Renal pelvis (tissue), 12 donors: ENCODE results near the gene GPR34. TPM values are rescaled to one million over a fixed set of nuclear protein-coding genes. Genes with fewer than 3 reads are reported as not detected.
"Not testable (repeated sequence)": the region's sequence is repeated elsewhere in the genome, so short reads cannot be mapped to it uniquely, and the experiment has no call there.

Experiments
- DNase-seq: peaks from one replicate; pipeline ENCODE4 v3.0.0-alpha.2; 2013
- long read RNA-seq, 16 experiments: transcript quantifications; one replicate each; lab custom pipeline, GENCODE V29; 2026
- polyA plus RNA-seq, 3 donors: library from polyadenylated mRNA; unstranded; fragments of 120-200 nt; gene quantifications; one replicate each; pipeline ENCODE4 v1.2.1, GENCODE V29; 2013; ENCODE audit not compliant: insufficient read length in 3 of 3

GPR34 gene, protein sequence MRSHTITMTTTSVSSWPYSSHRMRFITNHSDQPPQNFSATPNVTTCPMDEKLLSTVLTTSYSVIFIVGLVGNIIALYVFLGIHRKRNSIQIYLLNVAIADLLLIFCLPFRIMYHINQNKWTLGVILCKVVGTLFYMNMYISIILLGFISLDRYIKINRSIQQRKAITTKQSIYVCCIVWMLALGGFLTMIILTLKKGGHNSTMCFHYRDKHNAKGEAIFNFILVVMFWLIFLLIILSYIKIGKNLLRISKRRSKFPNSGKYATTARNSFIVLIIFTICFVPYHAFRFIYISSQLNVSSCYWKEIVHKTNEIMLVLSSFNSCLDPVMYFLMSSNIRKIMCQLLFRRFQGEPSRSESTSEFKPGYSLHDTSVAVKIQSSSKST
- polyA plus RNA-seq: 1 to 10 TPM; 4.4 to 6.0 (median 5.0) TPM
- long read RNA-seq, donor 1: 0 reads
- long read RNA-seq, donor 2, partial matches to known transcripts: 0 of 2 reads
- long read RNA-seq, donor 2, other reads (novel, unspliced or antisense): 0 of 2 reads
- long read RNA-seq, donor 3, partial matches to known transcripts: 0 of 1 reads
- long read RNA-seq, donor 3, other reads (novel, unspliced or antisense): 0 of 1 reads
- long read RNA-seq, donor 4: 0 reads
- long read RNA-seq, donor 5, partial matches to known transcripts: 0 of 1 reads
- long read RNA-seq, donor 5, other reads (novel, unspliced or antisense): 0 of 1 reads
- long read RNA-seq, donor 6, partial matches to known transcripts: 54 of 55 reads
- long read RNA-seq, donor 6, other reads (novel, unspliced or antisense): 0 of 55 reads
- long read RNA-seq, donor 7, partial matches to known transcripts: 0 of 4 reads
- long read RNA-seq, donor 7, other reads (novel, unspliced or antisense): 0 of 4 reads
- long read RNA-seq, donor 8, partial matches to known transcripts: 0 of 4 reads
- long read RNA-seq, donor 8, other reads (novel, unspliced or antisense): 0 of 4 reads
- long read RNA-seq, donor 9, partial matches to known transcripts: 0 of 4 reads
- long read RNA-seq, donor 9, other reads (novel, unspliced or antisense): 0 of 4 reads
- long read RNA-seq, donor 10, partial matches to known transcripts: 0 of 3 reads
- long read RNA-seq, donor 10, other reads (novel, unspliced or antisense): 0 of 3 reads
- long read RNA-seq, donor 11, partial matches to known transcripts: 23 of 25 reads
- long read RNA-seq, donor 11, other reads (novel, unspliced or antisense): 0 of 25 reads
- long read RNA-seq, donor 12, partial matches to known transcripts: 0 of 3 reads
- long read RNA-seq, donor 12, other reads (novel, unspliced or antisense): 0 of 3 reads
- long read RNA-seq, donor 13, partial matches to known transcripts: 0 of 5 reads
- long read RNA-seq, donor 13, other reads (novel, unspliced or antisense): 0 of 5 reads
- long read RNA-seq, donor 14, partial matches to known transcripts: 0 of 2 reads
- long read RNA-seq, donor 14, other reads (novel, unspliced or antisense): 0 of 2 reads
- long read RNA-seq, donor 15, partial matches to known transcripts: 0 of 16 reads
- long read RNA-seq, donor 15, other reads (novel, unspliced or antisense): 11 of 16 reads
- long read RNA-seq, donor 16, partial matches to known transcripts: 0 of 3 reads
- long read RNA-seq, donor 16, other reads (novel, unspliced or antisense): 0 of 3 reads

DNA sequence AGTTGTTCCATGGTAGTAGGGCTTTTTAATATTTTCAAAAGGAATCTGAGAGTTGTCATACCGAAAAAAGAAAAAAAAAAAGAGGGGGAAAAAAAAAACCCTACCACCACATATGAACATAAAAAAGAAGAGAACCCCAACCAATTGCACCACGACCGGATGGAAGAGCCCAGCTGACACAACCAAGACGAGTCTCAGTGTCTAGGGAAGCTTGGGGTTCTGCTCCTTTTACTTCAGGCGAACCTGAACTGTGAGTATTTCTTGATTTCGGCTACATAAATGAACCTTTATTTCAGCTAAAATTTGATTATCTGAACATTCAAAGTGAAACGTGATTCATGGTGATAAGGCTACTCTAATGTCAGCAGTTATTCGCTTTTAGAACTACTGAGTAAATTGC is at the start of gene GPR34:
Gene GPR34, plus strand, starts transcription at position 139 of the 400 bp plus-strand sequence. CDS start 6,661 bp downstream, outside the sequence.
- no peak for DNase-seq

DNA sequence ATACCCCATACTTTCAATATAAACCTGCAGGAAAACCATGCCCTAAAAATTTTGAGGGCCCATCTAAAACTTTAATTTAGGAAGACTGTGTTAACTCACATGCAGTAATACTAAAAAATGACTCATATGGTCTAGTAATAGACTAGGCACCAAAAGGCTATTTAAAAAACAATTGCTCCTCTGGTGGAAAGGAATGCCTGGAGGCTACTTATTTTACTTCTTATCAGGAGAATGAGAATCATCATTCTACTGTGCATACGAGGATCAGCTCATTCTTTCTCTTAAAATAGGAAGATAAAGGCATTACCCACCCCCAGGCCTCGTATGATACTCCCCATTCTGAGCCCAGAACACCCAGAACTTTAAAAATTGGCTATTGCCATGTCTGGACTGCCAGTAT is 42.6 kb upstream of the GPR34 start:
- DNase-seq: not testable (repeated sequence)

DNA sequence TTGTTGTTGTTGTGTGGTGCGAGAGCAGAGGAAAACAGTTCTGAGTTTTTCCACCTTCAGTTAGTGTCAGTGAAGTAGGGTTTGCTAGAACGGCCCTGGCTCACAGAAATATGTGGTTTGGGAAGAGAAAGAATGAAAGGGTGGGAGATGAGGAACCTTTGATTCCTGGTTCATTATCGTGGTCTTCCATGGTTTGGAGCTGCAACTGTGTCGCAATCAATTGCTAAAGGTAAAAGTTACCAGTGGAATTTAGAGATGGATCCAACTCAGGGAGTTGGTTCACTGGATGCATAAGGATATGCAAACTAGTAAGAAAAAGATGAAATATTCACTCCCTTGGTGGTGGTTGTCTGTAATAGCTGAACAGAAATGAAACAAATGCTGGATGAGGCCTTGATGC is 35.6 kb upstream of the GPR34 start:
- no peak for DNase-seq

DNA sequence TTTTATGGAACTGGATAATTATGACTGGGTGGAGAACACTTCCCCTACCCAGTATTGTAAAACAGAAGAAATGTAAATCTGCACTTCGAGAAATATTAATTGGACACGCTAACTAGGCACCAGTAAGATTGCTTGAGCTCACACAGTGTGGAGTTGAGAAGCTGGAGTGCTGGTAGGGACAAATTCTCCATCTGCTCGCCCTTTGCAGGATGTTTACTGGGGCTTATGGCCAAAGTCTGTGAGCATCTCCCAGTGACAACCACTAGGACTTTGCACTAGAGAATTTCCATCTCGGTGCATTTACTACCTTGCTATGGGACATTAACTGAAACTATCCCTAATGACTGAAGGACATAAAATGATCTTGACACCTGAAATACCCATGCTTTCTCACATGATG is 33.7 kb upstream of the GPR34 start:
- no peak for DNase-seq

DNA sequence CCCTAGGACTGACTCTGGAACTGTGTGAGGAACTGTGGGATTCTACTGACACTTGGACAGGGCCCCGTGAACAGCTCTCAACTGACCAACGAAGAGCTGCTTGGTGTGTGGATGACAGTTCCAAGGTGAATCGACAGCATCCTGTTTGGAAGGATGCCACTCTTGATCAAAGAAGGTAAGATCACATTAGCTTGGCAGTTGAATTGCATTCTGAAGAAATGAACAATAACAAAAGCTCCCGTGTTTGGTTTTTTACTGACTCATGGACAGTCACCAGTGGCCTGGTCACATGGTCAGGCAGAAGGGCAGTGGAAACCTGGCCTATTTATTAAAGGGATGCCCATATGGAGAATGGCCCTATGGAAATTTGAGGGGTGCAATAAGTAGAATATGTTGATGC is 33.1 kb upstream of the GPR34 start:
- DNase-seq: no peak

DNA sequence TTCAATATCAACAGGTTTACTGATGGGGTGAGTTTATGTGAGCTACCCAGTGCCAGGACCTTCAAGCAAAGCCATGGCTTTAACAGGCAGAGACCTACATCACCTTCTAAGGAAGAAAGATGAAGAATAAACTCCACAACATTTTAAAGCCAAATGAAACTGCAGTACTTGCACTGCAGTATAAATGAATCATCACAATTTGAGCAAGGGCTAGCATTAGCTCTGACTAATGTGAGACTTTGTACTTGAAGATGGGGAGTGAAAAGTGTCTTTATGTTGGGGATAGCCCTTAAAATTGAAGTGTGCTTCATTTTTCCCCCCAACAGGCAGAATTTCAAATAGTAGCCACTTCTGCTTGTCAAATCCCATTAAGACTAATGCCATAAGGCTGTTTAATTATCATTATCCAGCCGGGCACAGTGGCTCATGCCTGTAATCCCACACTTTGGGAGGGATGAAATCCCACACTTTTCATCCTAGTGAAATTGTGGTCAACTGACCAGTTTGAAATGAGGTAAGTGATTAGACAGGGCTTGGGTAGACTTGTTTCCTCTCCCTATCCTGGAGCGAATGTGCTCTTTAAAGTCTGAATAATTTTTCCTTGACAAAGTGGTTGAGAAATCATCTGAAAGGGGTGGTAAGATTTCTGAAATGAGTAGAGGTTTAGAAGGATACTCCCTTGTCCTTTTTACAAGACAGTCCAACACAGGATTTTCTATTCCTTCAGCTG is 27.2 kb upstream of the GPR34 start:
- no peak for DNase-seq

DNA sequence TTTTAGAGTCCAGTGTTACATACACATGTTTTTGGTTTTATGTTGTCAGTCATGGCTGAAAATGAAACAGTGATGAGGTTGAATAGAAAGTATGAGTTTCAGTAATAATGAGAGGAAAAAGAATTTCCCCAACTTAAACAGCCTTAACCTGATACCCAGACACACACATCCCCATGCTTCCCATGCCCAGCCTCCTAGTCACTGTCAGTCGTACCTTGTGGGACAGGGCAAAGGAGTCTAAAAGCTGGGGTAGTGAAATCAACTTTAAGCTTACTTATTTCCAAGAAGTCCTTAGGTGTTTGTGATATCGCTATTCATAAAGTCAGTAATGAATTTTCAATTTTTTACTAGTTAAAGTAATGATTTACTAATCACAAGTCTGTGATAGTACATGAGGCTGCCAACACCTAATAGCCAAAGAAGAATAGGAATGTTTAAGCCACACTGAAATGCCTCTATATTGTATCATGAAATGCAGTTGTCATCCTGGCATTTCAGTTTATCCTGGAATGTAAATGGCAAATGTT is 24.3 kb upstream of the GPR34 start:
- no peak for DNase-seq

DNA sequence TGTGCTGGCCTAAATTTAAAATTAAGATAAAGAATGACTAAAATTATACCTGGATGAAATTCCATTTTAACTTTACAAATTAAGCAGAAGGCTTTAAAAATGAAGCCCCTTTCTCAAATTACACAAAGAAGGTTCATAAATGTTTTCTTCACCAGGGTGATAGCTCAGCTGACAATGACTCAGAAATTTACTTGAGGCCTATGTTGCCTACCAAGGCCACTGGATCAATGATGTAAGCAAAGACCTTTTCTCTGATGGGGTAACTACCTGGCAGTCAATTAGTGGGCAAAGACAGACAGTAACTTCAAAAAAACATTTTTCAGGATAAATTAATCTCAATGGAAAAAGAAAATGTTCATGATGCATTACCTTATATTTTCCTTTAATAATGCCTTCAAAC is 23.9 kb upstream of the GPR34 start:
- DNase-seq: no peak

DNA sequence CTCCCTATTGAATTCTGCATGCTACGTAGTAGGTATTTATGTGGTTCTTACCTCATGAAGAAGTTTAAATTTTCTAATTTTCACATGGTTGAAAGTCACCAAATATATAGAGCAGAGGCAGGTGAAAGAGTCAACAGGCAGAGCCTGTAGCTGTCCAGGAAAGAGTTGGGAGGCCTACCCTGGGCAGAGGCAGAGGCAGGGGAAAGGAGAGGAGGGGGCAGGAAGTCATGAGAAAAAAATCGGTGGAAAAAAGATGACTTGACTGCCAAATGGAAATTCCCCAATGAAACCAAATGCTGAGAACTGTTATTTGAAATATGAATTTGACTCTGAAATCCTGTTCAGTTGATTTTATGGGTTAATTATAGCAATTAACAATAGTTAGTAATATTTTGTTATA is 23.1 kb upstream of the GPR34 start:
- DNase-seq: no peak

DNA sequence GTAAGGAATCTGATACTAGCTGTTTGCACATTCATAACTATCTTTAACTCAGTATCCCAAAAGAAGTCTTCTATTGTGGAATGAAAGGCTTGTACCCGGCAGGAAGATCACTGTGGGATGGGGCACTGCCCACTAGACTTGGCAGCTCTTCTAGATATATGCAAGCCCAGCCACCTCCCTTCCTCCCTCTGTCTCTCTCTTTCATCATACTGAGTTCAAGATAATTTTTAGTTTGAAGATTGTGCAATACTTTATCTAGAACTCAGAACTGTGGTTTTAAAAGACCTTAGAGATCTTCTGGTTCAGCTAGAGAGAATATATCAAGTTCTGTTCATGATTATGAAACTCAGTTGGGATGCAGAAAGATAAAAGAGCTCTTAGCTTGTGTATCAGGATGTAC is 22.5 kb upstream of the GPR34 start:
- DNase-seq: no peak

DNA sequence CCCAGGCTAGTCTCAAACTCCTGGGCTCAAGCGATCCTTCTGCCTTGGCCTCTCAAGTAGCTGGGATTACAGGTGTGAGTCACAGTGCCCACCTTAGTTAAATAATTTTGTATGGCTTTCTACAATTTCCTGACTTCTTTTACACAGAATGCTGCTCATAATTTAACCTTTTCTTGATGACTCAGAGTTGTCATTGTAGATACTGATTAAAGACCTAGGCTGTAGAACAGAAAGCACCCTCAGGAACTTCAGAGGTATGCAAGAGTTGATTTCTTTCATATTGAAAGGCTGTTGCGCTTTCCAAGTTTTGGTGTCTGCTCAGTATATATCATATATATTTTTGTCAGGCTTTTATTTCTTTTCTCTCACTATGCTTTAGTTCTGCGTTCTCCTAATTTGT is 21.1 kb upstream of the GPR34 start:
- no peak for DNase-seq

DNA sequence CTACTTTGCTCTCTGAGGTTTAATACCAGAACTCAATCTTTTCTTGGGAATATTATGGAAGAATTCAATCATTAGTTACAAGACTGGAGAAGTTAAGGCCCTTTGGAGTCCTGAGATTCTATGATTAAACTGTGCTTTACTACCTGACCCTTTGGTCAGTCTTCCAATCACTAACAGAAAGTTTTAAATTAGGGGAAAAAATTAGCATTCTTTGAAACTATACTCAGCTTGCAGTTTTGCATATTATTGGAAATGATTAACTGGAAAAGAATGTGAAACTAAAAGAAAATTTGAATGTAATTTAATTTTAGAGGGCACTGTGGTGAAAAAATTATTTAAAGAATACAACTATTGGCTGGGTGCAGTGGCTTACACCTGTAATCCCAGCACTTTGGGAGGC is 18.7 kb upstream of the GPR34 start:
- no peak for DNase-seq

DNA sequence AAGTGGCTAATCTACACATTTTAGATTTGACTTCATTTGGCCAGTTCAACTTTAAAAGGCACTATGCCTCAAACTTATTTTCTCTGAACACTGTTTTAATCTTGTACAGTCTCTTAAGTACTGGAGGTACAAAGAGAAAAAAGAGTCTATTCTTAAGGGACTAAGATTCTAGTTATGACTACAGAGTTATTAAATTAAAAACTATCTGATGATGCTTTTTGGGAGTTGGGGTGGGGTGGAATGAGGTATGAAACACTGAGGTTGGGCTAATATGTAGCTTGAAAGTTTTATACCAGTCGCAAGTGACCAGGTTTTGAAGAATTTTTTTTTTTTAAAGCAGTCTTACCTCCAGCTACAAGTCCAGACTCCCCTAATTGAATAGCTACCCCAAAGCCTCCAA is 17.7 kb upstream of the GPR34 start:
- DNase-seq: no peak

DNA sequence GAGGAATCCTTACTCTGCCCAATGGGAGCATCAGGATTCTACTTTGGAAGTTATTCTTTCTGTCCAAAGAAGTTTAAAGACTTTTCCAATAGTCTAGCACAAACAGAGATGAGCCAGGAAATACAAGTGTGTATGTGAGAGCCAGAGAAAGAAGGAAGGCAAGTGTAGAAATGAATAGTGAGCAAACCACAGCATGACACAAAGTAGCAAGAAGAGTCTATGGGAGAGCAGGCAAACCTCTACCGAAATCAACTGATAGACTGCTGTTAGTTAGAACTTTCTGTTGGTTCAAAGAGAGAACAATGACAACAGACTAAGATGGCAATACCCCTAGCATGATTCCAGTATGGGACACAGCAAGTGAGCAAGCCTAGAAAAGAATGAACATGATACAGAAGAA is 16.1 kb upstream of the GPR34 start:
- no peak for DNase-seq

DNA sequence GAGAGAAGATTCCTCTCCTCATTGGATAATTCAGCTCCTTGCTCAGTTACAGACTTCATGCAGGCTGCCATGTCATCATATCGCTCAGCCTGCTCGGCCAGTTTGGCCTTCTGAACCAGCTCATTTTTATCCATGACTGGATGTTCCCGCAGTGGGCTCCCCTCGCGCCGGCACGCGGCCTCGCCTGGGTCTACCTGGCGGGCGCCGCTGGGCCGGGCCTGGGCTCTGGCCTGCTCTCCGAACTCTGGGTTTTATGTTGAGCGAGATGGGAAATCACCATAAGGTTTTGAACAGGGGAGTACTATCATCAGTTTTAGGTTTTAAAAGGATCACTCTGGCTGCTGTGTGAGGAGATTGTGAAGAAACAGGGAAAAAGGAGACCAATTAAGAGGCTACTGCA is 12.4 kb upstream of the GPR34 start:
- not testable (repeated sequence) for DNase-seq

DNA sequence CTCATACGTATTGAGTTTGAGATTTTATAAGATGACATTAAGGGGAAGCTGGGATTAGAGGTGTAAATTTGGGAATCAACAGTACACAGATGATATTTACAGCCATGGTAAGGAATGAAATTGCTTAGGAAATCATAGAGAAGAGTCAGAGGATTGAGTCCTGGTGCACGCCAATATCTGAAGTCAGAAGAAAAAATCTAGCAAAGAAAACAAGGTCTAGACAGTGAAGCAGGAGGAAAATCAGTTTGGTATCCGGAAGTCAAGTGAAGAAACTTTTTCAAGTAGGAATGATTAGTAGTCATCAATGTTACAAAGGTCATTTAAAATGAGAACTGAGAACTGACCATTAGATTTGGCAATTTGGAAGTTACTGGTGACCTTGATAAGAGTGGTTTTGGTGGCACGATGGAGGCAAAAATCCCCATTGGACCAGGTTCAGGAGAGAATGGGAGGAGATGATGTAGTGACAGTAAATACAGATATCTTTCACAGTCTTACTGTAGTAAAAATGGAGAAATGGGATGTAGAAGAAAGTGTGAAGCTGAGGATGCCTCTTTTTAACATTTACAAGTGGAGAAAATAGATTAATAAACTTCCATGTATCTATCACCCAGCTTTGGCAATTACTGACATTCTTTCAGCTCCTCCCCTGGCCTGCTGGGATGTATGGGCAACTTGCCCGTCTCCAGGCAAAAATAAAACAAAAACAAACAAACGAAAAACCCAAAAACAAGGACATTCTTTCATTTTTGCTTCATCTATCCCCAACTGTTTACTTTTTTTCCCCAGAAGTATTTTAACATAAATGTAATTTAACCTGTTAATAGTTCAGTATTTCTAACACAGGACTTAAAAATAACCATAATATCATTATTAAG is 11.4 kb upstream of the GPR34 start:
- no peak for DNase-seq

DNA sequence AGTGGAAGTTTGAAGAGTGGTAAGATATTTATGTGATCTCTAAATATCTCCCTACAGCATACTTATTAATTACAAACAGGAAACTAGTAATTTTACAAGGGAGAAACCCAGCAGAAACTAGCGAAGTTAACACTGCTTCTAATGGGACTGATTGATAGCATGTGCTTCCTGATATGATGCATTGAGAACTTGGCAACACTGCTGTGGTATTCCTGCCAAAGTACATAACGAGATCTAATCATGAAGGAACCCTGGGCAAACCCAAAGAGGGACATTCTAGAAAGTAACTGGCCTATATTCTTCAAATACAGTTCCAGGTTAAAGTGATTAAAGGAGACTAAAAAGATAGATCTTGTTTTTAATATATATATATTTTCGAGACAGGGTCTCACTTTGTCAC is 4.6 kb upstream of the GPR34 start:
- no peak for DNase-seq

DNA sequence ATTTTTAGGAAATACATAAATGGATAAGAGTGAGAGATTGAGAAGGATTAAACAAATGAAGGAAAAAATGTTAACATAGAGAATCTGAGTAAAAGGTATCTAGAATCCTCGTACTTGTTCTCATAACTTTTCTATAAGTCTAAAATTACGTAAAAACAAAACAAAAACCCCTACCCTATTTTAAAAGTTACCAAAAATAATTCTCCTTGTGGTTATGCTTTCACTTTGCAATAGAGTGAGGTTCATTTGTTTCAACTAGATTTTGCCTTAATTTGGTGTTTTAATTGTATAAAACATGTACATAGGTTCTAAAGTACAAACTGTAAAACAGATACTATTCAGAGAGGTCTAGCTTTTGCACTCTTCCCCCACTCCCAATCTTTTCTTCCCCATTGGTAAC is 3.8 kb upstream of the GPR34 start:
- no peak for DNase-seq

DNA sequence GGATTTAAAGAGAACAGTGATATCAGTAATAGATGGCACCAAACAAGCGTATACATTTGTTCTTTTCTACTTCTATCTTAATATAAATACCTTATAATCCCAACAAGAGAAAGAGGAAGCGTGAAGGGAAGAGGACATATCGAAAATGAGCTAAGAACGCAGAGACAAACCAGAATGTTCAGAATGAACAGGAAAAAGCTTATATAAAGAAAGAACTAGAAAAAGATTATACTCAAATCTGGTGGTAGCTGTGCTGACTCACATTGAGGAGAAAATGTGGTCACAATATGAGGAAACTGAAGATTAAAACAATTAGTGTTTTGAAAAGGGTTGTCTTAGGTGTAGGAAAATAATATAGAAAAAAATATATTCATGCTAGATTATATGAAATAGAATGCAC is 2.0 kb upstream of the GPR34 start:
- no peak for DNase-seq
